DMS153 (cell line): Measurements from ENCODE around the gene CYTH1.
"Not testable (repeated sequence)": the region's sequence is repeated elsewhere in the genome, so short reads cannot be mapped to it uniquely, and the experiment has no call there.

ENCODE experiments used
- DNase-seq: peaks from one replicate; lab custom pipeline; 2025; lab: John Stamatoyannopoulos, UW

The CYTH1 gene

DNA sequence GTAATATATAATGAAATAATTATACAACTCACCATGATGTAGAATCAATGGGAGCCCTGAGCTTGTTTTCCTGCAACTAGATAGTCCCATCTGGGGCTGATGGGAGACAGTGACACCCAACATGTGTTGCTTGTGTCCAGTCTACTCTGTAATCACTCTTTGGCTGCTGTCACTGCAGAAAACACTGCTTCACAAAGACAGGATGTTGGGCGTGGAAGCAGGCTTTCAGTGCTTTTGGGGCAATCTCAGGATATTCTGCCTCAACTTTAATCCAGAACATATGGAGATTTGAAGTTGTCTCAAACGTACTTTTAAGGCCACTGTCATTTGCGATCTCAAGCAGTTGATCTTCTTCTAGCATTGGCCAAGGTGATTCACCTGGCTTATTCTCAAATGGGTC lies 94.9 kb downstream of the CYTH1 start:
- DNase-seq = no peak

DNA sequence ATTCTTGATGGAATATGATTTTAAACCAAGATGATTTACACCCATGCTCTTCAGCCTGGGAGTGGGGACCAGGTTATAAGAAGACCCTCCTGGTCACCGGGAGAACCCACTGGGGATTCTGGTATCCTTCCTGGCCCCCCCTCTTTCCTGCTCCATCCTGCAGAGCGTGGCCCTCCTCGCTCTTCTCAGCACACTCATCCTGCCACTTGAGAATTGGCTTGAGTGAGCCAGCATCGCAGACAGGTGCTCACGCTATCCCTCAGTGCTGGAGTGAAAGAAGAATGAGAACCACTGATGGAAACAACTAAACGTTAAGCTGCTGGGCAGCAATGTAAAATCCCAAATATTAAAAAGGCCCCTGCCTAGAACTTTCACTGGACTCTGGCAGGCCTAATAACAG lies 98.0 kb downstream of the CYTH1 start:
- no peak for DNase-seq

DNA sequence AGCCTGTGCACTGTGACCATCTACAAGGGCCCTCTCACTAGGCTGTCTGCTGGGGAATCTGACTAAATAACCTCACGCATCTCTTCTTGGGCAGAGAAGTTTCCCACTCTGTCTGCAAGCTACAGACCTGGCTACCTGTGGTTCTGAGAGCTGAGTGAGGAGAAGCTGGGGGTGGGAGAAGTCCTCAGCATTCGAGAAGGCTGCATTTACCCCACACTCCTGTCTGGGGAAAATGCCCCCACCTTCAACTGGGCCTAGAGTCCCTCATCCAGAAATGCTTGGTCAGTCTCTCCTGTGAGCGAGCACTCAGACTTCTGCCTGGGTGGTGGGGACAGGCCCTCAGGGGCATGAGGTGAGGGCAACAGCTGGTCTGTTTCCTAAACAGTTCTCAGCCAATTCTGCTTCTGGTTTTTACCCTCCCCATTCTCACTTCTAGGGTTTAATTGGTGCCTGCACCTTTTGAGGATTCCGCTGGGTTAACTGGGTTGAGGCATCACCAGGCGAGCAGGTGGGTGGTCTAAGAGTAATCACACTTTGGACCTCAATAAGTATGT lies 98.6 kb downstream of the CYTH1 start:
- no peak for DNase-seq

GRCh38 chr17:78682363-78682762 lies 99.7 kb downstream of the CYTH1 start:
- DNase-seq = no peak

DNA sequence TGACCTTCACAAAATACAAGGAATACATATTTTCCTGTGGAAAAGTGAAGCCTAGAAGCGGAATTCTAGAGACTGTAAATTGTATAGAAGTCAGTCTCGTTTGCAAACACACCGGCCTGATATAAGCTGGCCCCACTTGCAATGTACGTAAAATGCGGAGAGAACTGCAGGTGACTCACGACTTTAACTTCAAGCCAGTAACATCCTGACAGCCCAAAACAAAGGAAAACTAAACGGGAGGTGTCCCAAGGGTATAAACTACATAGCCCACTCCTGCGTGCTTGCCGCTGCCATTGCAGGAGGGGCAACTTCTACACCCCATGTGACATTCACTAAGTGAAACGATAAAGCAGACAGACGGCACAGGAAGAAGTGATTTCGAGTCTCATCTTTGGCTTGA lies 101.6 kb downstream of the CYTH1 start:
- DNase-seq = no peak

DNA sequence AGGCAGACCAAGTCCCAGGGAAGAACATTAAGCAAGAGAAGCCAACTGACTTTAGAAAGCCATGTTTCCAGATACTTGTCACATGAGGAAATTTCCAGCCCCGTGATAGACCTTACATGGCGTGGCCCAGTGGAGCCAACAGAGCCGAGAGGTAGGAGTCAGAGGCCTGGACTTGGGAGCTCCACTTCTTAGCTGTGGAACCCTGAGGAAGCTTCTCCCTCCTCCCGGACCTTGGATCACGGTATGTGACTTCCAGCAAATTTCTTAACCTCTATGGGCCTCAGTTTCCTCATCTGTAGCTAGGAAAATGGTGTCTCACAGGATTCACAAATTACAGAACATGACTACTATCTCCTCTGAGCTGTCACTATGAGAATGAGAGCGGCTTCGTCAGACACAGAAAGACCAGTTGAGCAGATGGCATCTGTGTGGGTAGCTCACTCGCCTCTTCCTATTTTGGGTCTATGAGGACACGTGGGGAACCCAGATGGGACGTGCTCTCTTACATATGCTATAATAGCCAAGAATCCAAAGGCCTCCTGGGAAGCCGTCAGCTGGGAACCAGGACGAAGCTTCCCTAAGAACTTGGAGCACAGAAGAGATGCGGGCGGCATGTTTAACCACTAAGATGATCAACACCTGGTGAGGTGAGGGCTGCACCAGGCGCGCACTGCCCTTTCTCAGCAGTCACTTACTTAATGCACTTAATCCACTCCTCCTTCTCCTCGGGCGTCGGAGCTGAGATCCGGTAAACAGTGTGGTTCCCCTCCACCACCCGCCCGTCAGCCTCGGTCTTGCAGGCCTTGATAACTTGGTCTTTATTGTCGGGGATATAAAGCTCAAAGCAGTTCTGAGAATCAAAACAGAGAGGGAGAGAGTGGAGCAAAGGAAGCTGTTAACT lies 102.3 kb downstream of the CYTH1 start:
- DNase-seq = no peak

DNA sequence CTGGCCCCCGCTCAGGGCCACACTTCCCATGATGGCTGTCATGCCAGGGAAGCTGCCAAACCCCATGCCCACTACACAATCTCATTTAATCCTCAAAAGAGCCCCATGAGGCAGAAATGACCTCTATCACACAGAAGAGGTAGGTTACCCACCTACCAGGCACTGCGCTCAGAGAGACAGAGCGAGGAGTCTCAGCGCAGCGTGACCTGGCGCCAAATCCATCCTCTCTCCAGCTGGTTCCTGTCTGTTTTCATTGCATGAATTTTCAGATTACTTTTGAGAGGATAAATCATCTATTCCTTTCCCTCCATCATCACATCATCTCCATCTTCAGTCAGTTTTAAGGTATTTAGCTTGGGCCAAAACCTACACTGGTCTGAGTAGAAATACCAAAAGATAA lies 103.4 kb downstream of the CYTH1 start:
- no peak for DNase-seq

DNA sequence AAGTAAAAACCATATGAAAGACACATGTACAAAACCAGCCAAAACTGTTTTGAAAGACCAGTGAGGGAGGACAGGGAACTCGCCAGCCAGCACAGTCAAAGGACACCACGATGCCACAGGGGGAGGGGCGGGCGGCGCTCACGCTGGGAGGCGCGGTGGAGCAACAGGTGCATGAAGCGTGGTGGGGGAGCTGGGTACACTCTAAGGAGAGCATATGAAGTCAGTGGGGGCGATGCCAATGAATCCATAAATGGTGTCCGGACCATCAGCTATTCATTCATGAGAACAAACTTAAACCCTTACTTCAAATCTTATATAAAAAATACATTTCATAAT lies 103.9 kb downstream of the CYTH1 start:
- no peak for DNase-seq

DNA sequence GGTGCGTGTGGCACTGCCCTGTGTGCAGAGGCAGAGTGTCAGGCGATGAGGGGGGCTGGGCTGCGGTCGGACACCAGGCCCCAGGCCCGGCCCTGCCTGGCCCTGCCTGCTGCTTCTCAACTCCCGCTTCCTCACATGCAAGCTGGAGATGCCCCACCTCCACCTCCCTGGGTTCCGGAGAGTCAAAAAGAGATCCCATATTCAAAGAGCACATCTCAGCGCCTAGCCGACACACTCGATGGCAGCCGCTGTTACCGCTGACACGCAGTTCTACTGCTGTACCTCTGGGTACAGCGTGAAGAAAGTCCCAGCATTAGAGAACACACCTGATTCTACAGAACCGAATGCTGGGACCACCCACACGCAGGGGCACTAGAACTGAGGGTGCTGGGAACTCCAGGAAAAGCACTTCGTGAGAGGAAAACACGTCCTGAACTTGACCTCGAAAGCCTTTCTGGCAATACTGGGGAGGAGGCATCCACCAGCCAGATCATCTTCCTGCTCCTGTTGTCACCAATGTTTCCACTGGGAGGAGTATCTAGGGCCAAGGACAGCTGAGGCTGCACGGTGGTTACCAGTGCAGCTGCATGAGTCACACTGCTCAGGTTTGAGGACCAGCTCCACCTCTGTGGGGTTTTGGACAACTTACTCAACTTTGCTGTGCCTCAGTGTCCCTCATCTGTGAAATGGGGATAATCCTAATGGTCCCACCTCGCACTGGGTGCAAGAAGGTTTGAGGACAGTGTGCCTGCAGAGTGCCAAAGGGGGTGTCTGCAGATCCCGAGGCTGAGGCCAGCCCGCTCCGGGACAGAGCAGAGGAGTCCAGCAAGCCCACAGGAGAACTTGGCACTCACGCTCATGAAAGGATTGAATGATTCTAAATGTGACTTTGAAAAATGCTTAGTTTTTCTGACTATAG lies 104.5 kb downstream of the CYTH1 start:
- no peak for DNase-seq

GRCh38 chr17:78676412-78677302 lies 105.4 kb downstream of the CYTH1 start:
- DNase-seq = no peak

DNA sequence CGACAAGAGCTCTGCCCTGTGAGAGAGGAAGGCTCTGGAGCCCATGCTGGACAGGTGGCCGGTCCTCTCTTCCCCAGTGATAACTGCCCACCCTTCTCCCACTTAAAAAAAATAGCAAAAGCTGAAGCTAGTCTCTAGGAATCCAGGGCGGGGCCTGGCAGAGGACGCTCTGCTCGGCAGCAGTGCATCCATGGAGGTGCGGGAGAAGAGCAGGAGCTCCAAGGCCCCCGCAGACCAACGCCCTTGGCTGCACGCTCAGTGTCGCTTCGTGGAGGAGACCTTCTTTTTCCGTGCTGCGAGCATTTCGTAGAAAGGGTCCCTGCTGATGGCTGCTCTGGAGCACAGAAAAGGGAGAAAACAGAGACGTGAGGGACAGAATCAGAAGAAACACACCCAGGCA lies 106.2 kb downstream of the CYTH1 start:
- DNase-seq = no peak

DNA sequence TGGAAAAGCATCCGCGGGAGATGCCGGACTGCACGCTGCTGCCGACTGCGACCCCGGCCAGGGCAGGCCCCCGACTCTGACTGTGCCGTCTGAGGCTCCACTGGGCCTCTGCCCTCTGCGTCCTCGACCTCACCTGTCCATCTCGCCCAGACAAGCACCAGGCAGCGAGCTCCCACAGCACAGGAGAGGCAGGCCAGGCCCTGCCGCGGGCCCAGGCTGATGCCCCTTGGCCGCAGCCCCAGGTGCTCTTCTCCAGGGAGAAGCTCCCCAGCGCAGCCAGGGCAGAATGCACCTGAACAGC lies 106.8 kb downstream of the CYTH1 start:
- DNase-seq = no peak

GRCh38 chr17:78674595-78675315 lies 107.3 kb downstream of the CYTH1 start:
- DNase-seq = no peak

- DNase-seq = no peak
These were observed 107.9 kb downstream of the CYTH1 start for GRCh38 chr17:78674156-78674555.

- DNase-seq = no peak
These were observed 108.7 kb downstream of the CYTH1 start for GRCh38 chr17:78673395-78673794.

GRCh38 chr17:78672871-78673371 lies 109.2 kb downstream of the CYTH1 start:
- no peak for DNase-seq

GRCh38 chr17:78672005-78672404 lies 110.1 kb downstream of the CYTH1 start:
- no peak for DNase-seq

DNA sequence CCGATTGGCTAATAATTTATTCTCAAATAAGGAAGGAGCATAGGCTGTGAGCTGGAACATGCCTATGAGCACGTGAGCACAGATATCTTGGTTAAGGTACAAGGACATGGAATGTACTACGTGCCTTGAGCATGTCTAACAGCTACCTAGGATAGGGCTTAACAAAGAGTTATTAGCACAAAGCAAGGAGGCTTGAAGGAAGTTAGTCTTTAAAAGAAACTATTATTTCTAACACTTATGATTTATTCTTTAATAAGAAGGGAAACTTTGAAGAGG lies 110.4 kb downstream of the CYTH1 start:
- DNase-seq = not testable (repeated sequence)

DNA sequence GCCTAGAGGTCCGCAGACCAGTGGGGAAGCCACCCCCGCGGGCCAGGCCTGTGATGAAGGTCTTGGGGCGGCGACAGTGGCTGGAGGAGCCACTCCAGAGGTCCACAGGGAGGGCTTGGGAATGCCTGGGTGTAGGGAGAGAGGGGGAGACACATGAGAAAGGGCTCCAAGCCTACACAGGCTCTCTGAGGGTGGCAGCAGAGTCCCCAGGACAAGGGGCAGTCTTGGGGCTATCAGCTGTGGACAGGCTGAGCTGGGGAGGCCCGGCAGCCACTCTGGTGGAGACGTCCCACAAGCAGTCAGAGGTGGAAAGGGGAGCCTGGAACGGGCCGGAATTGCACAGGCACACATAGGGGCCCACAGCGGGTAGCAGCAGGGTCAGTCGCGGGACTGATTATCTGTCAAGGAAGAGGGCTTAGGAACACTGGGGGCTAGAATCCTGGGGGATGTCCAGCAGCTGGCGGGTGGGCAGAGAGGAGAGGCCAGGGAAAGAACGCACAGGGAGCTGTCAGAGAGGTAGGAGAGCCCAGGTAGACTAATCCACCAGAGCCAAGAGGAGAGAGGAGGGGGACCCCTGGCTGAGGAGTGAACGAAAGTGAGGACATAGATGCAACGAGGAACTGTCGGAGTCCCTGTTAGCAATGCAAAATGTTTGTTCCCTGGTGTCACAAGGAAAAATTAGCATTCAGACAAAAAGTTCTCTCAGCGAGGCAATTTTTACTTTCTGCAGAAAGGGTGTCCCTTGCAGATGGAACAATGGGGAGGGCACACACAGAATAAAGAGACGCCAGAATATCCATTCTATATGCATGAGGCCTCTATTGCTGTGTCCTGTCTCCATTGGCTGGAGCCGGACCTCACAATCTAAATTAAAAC lies 111.0 kb downstream of the CYTH1 start:
- DNase-seq = no peak

DNA sequence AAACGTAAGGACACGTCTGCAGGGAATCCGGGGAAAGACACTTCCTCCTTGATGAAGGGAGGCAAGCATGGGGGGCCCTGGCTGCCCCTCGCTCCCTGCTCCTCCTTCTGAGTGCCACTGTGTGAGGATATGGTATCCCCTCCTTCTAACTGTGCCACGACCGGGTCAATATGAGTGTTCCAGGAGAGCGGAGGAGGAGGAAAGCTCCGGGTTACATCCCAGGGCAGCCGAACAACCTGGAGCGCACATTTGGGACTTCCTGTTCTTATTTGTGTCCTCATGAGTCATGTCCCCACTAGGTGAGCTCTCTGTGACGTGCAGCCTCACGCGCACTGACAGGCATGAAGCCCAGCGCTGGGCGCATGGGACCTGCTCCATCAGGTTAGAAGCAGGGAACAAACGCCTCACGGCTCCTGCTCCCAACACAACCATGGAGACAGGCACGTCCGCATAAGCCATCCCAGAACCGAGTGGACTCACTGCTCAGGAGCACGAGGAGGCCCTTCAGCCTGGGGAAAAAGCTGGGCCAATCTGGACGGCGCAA lies 112.0 kb downstream of the CYTH1 start:
- DNase-seq = no peak
